Measurements from ENCODE around the gene ZBTB18.

Gene ZBTB18

DNA sequence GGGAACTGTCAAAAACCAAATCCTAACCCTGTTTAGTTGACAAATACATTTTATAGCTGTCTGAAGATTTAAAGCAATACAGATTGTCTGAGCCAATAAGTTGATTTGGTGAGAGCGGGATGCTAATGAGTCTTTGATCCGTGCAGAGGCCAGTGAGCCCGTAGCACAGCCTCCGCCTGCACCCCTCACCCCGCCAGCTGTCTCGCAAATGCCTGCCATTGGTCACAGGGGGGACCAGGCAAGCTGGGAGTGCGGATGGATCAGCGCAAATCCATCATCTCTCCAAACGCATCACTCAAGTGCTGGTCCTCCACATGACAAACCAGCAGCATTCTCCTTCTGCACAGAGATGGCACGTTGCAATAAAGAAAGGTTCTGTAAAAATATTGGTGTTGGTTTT, 51.0 kb downstream of the ZBTB18 start:
- DNase-seq (ENCODE audit: low read depth) = no peak
- H3K4me3 ChIP-seq (ENCODE audit: low read depth, low read length) = no peak overlapping the region
- in situ Hi-C loops (cut with HindIII; ENCODE audit: low sequenced_read_pairs) = no loop called here
- TF ChIP-seq, protein P1, sequence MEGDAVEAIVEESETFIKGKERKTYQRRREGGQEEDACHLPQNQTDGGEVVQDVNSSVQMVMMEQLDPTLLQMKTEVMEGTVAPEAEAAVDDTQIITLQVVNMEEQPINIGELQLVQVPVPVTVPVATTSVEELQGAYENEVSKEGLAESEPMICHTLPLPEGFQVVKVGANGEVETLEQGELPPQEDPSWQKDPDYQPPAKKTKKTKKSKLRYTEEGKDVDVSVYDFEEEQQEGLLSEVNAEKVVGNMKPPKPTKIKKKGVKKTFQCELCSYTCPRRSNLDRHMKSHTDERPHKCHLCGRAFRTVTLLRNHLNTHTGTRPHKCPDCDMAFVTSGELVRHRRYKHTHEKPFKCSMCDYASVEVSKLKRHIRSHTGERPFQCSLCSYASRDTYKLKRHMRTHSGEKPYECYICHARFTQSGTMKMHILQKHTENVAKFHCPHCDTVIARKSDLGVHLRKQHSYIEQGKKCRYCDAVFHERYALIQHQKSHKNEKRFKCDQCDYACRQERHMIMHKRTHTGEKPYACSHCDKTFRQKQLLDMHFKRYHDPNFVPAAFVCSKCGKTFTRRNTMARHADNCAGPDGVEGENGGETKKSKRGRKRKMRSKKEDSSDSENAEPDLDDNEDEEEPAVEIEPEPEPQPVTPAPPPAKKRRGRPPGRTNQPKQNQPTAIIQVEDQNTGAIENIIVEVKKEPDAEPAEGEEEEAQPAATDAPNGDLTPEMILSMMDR (IDR thresholded peaks at IDR 0.05; ENCODE audit: low read depth, low read length, missing control alignments) = no peak

DNA sequence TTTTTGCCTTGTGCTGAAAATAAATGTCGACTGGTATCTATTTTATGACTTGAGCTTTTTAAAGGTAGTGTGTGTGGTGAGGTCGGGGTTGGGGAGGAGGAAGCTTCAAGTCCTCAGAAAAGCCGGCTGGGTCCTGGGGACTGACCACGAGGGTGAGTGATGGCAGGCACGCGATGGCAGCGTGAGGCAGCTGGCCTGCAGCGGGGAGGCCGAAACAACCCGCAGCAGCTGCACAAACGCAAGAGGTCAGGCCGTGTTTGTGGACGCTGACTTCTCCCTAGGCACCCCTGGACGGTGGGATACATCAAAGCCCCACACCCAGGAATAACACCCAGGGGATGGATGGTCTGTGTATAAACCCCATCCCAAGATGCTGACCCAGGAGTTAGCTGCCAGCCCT, 51.4 kb downstream of the ZBTB18 start:
- TF ChIP-seq, protein P1 (IDR thresholded peaks at IDR 0.05; ENCODE audit: low read depth, low read length, missing control alignments) = no peak
- DNase-seq (ENCODE audit: low read depth) = no peak
- no peak overlapping the region for H3K4me3 ChIP-seq (ENCODE audit: low read depth, low read length)
- in situ Hi-C loops (cut with HindIII; ENCODE audit: low sequenced_read_pairs) = no loop called here

DNA sequence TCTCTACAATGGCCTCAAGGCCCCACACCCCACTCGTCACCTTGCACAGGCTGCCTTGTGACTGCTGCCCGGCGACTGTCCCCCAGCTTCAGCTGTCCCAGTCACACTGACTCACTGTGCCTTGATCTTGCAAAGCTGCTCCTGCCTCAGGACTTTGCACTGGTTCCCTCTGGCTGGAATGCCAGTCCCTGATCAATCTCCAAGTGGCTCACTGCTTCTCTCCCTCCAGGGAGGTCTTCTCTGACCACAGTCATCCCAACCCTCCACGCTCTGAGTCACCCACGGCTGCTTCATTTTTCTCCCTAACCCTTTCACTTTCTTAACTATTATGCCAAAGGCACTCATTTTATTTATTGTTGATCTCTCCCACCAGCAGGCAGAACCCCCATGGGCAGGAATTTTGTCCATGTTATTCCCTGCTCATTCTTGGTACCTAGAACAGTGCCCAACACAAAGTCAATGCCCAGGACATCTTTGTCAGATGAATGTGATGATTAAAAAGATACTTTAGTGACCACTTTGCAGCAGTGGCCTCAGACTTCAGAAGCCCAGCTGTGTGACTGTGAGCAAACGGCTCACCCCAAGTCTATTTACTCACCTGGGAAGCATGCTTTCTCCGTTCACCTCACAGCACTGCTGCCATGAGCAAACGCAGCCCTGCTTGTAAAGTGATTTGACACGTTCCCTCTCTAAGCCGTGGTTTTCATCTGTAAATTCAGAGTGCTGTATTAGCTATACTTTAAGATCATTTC, 53.4 kb downstream of the ZBTB18 start:
- TF ChIP-seq, protein P1 (IDR thresholded peaks at IDR 0.05; ENCODE audit: low read depth, low read length, missing control alignments) = no peak
- DNase-seq (ENCODE audit: low read depth) = peak; percentile 91
- no peak overlapping the region for H3K4me3 ChIP-seq (ENCODE audit: low read depth, low read length)
- in situ Hi-C loops (cut with HindIII; ENCODE audit: low sequenced_read_pairs) = no loop called here

DNA sequence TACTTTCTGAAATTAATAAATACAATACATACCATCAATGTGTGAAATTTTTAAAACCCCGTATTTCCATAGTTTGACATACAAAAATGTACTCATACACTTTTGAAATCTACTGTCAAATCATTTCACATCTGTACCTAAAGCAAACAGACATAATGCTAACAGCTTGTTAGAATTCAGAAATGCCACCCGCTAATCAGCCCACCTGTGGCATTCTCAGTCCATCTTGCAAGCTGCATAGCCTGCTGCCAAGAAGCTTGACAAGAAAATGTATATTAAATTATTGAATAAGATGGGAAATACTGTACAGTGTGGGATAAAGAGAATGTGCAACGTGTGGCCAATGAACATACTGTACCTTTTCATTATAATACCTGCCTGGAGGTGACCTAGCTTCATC, 55.1 kb downstream of the ZBTB18 start:
- TF ChIP-seq, protein P1 (IDR thresholded peaks at IDR 0.05; ENCODE audit: low read depth, low read length, missing control alignments) = no peak
- in situ Hi-C loops (cut with HindIII; ENCODE audit: low sequenced_read_pairs) = no loop called here
- no peak for DNase-seq (ENCODE audit: low read depth)

More for the DNA sequence above, 55.1 kb downstream of the ZBTB18 start:
- no peak overlapping the region for H3K4me3 ChIP-seq (ENCODE audit: low read depth, low read length)
